HCT116 (cell line): ENCODE measurements around the gene IPO11. TPM values are rescaled to one million over a fixed set of nuclear protein-coding genes. Genes with fewer than 3 reads are reported as not detected.

ENCODE experiments used
- ATAC-seq: fragments of 200-7000 bp; cut with Tn5 transposase; 2 replicates; pipeline ENCODE4 v1.9.1; 2020; ENCODE audit warnings: mild to moderate bottlenecking, moderate library complexity
- BruUV-seq: library from RNA; stranded (reverse); fragments of 400-500 nt; replicated peaks from 2 replicates; lab custom pipeline; 2021; lab: Mats Ljungman, UMichigan
- CTCF ChIA-PET: fragments of 300-600 bp; sonication (Branson Sonifier 250); formaldehyde crosslinking; loops from one replicate; lab custom pipeline; 2021; ENCODE audit warnings: antibody characterized with exemption; lab: Charles Lee
- POLR2A ChIA-PET: fragments of 300-600, 350-600 bp; sonication (Branson Sonifier 250); formaldehyde crosslinking; loops from one replicate; lab custom pipeline; 2021; ENCODE audit warnings: antibody characterized with exemption; lab: Charles Lee
- RAD21 ChIA-PET, 2 experiments: fragments of 300-600 bp; sonication (Branson Sonifier 250); formaldehyde crosslinking; loops; one replicate each; lab custom pipeline; 2023; ENCODE audit warnings: low total read pairs in 2 of 2; ENCODE audit not compliant: uncharacterized antibody in 2 of 2, unreplicated experiment in 2 of 2, low non-redundant PET in 1 of 2; lab: Charles Lee
- DNase-seq: peaks from one replicate; pipeline ENCODE4 v3.0.0-alpha.2; 2010; ENCODE audit warnings: low read depth, low spot score
- H2AFZ ChIP-seq: fragments of 200-600 bp; shearing (Covaris generic), sonication (generic); 2 replicates; pipeline ENCODE4 v1.6.1; 2017; ENCODE audit warnings: low read depth, mixed run types, mixed read lengths, antibody characterized with exemption, low read length; ENCODE audit not compliant: poor library complexity, severe bottlenecking
- H3K27ac ChIP-seq: 2 replicates; pipeline ENCODE4 v1.5.1; 2012; ENCODE audit warnings: low read depth, low read length
- H3K27me3 ChIP-seq: fragments of 200-600 bp; sonication (generic); 2 replicates; pipeline ENCODE4 v1.6.1; 2016; ENCODE audit warnings: mixed run types, low read length, mixed read lengths; ENCODE audit not compliant: insufficient read depth
- H3K36me3 ChIP-seq, 2 experiments: fragments of 200-500 bp in 1 of 2; fragments of 200-600 bp in 1 of 2; sonication (Bioruptor generic) in 1 of 2; sonication (generic) in 1 of 2; 2 replicates each; pipeline versions ENCODE4 v1.5.1 to v1.6.1; 2014 to 2016; ENCODE audit warnings: low read length in 2 of 2, inconsistent platforms in 1 of 2, mixed read lengths in 1 of 2, mixed run types in 1 of 2; ENCODE audit not compliant: insufficient read depth in 2 of 2, control insufficient read depth in 1 of 2
- H3K4me1 ChIP-seq, 2 experiments: fragments of 200-600 bp in 1 of 2; sonication (generic) in 1 of 2; 2 replicates each; pipeline versions ENCODE4 v1.5.1 to v1.6.1; 2012 to 2017; ENCODE audit warnings: low read length in 2 of 2, inconsistent platforms in 1 of 2, mild to moderate bottlenecking in 1 of 2, mixed read lengths in 1 of 2, mixed run types in 1 of 2, moderate library complexity in 1 of 2; ENCODE audit not compliant: insufficient read depth in 2 of 2, control insufficient read depth in 1 of 2
- H3K4me2 ChIP-seq: fragments of 200-600 bp; sonication (generic); 2 replicates; pipeline ENCODE4 v1.6.1; 2017; ENCODE audit warnings: mixed run types, low read length, mixed read lengths
- H3K4me3 ChIP-seq, 2 experiments: fragments of 200-600 bp in 1 of 2; sonication (generic) in 1 of 2; replicated peaks in 1 of 2; 2 replicates each; pipeline ENCODE4 v1.5.1; 2011 to 2016; ENCODE audit warnings: low read length in 2 of 2, control low read depth in 1 of 2, low read depth in 1 of 2, mild to moderate bottlenecking in 1 of 2, mixed read lengths in 1 of 2, mixed run types in 1 of 2
- H3K79me2 ChIP-seq: fragments of 200-600 bp; sonication (generic); 2 replicates; pipeline ENCODE4 v1.6.1; 2017; ENCODE audit warnings: mild to moderate bottlenecking, mixed run types, low read length, moderate library complexity, mixed read lengths; ENCODE audit not compliant: insufficient read depth
- H3K9ac ChIP-seq: fragments of 200-600 bp; sonication (generic); 2 replicates; pipeline ENCODE4 v1.6.1; 2016; ENCODE audit warnings: low read length, mixed read lengths
- H3K9me2 ChIP-seq: fragments of 200-600 bp; sonication (generic), shearing (Covaris generic); 2 replicates; pipeline ENCODE4 v1.6.1; 2017; ENCODE audit warnings: mixed run types, mild to moderate bottlenecking, moderate library complexity; ENCODE audit not compliant: insufficient read depth
- H3K9me3 ChIP-seq, 2 experiments: fragments of 200-500 bp in 1 of 2; fragments of 200-600 bp in 1 of 2; sonication (Bioruptor generic) in 1 of 2; sonication (generic) in 1 of 2; 2 replicates each; pipeline ENCODE4 v1.6.1; 2014 to 2017; ENCODE audit warnings: low read length in 2 of 2, mixed read lengths in 2 of 2, inconsistent platforms in 1 of 2, low read depth in 1 of 2, mild to moderate bottlenecking in 1 of 2, mixed run types in 1 of 2, moderate library complexity in 1 of 2; ENCODE audit not compliant: control insufficient read depth in 1 of 2, insufficient read depth in 1 of 2
- H4K20me1 ChIP-seq: fragments of 200-600 bp; sonication (generic), shearing (Covaris generic); 2 replicates; pipeline ENCODE4 v1.6.1; 2017; ENCODE audit warnings: mixed run types, mild to moderate bottlenecking, moderate library complexity; ENCODE audit not compliant: insufficient read depth
- CBX3 ChIP-seq: IDR thresholded peaks from 2 replicates; pipeline ENCODE4 v1.6.1; 2012; ENCODE audit warnings: low read depth
- CEBPB ChIP-seq: IDR thresholded peaks from 2 replicates; pipeline ENCODE4 v1.6.1; 2012; ENCODE audit warnings: low read depth
- EGR1 ChIP-seq: IDR thresholded peaks from 2 replicates; pipeline ENCODE4 v1.6.1; 2012; ENCODE audit warnings: low read depth
- ELF1 ChIP-seq: IDR thresholded peaks from 2 replicates; pipeline ENCODE4 v1.6.1; 2012; ENCODE audit warnings: low read depth, borderline replicate concordance
- EZH2 ChIP-seq: fragments of 200-600 bp; sonication (generic); IDR thresholded peaks from 2 replicates; pipeline ENCODE4 v1.6.1; 2017; ENCODE audit warnings: antibody characterized with exemption, mixed run types
- EZH2phosphoT487 ChIP-seq: fragments of 200-600 bp; IDR thresholded peaks from 2 replicates; pipeline ENCODE4 v1.6.1; 2018; ENCODE audit warnings: antibody characterized with exemption, borderline replicate concordance
- FOSL1 ChIP-seq: IDR thresholded peaks from 2 replicates; pipeline ENCODE4 v1.6.1; 2012; ENCODE audit warnings: low read depth
- POLR2A ChIP-seq: IDR thresholded peaks from 2 replicates; pipeline ENCODE4 v1.7.0; 2011; ENCODE audit warnings: borderline replicate concordance; ENCODE audit not compliant: insufficient read depth, insufficient read length; ENCODE audit errors: extremely low read depth
- POLR2AphosphoS5 ChIP-seq: IDR thresholded peaks from 2 replicates; pipeline ENCODE4 v1.6.1; 2011; ENCODE audit warnings: mild to moderate bottlenecking, low read depth, low read length, moderate library complexity
- RAD21 ChIP-seq: IDR thresholded peaks from 2 replicates; pipeline ENCODE4 v1.6.1; 2012; ENCODE audit warnings: low read depth, mild to moderate bottlenecking
- SIN3A ChIP-seq: IDR thresholded peaks from 2 replicates; pipeline ENCODE4 v1.6.1; 2012; ENCODE audit warnings: low read depth
- SRF ChIP-seq: IDR thresholded peaks from 2 replicates; pipeline ENCODE4 v1.6.1; 2012; ENCODE audit warnings: low read depth
- ZFX ChIP-seq: fragments of 450-650 bp; IDR thresholded peaks from 2 replicates; pipeline ENCODE4 v1.6.1; 2017
- ZNF274 ChIP-seq: fragments of 200-500 bp; sonication (Bioruptor generic); IDR thresholded peaks from 2 replicates; pipeline ENCODE4 v1.6.1; 2014; ENCODE audit warnings: mild to moderate bottlenecking, low read depth, low read length, inconsistent platforms
- intact Hi-C: fragments of 100-400 bp; cut with micrococcal nuclease; formaldehyde crosslinking; loops from 2 replicates; pipeline ENCODE4 v1.10.0; 2022
- total RNA-seq: library from RNA; stranded (reverse); gene quantifications from one replicate; pipeline ENCODE4 v1.2.1, GENCODE V29; 2021; ENCODE audit not compliant: unreplicated experiment
- TF ChIP-seq, protein P1 (sequence below): IDR thresholded peaks from 2 replicates; pipeline ENCODE4 v1.6.1; 2012
- TF ChIP-seq, protein P2 (sequence below), 3 experiments: fragments of 200-600 bp in 1 of 3; sonication (generic) in 1 of 3; IDR thresholded peaks in 2 of 3; conservative IDR thresholded peaks in 1 of 3; 2 replicates each; pipeline ENCODE4 v1.5.1; 2012 to 2017; ENCODE audit warnings: low read depth in 2 of 3, low read length in 2 of 3, antibody characterized with exemption in 1 of 3, borderline replicate concordance in 1 of 3, control low read depth in 1 of 3, mild to moderate bottlenecking in 1 of 3, mixed read lengths in 1 of 3, mixed run types in 1 of 3, moderate library complexity in 1 of 3; ENCODE audit not compliant: insufficient read depth in 1 of 3
- TF ChIP-seq, protein P3 (sequence below): IDR thresholded peaks from 2 replicates; pipeline ENCODE4 v1.6.1; 2011; ENCODE audit warnings: mild to moderate bottlenecking, low read length, moderate library complexity; ENCODE audit not compliant: insufficient replicate concordance; ENCODE audit errors: extremely low read depth

Gene IPO11
- total RNA-seq, 1 experiment from 2014 or later, result 55.1 TPM

DNA sequence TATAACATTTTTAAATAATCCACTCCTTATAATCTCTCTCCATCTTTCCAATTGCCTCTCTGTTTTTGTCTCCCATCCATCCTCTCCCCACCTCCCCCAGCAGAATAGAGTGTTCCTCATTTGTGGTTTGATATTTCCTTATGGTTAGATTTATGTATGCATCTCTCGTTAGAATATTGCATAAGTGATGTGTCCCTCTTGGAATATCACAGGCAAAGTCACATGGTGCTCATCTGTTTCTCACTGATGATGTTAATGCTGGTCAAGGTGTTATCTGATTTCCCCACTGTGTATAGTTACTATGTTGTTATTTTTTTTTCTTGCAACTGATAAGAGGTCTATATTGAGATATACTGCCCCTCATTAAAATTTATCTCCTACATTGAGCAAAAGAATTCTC is 162.9 kb downstream of the IPO11 start:
- ChIA-PET CTCF (no interaction called here), RAD21 (no interaction called here), POLR2A (no interaction called here)
- no peaks in the 10 kb centered on the region for H3K4me1 ChIP-seq
- no peak for TF ChIP-seq ZFX
- no peak for TF ChIP-seq SRF
- no peak for TF ChIP-seq POLR2A
- TF ChIP-seq ZNF274, result no peak
- TF ChIP-seq ELF1, result no peak
- no peak for TF ChIP-seq CBX3
- TF ChIP-seq, protein P1, sequence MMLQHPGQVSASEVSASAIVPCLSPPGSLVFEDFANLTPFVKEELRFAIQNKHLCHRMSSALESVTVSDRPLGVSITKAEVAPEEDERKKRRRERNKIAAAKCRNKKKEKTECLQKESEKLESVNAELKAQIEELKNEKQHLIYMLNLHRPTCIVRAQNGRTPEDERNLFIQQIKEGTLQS, result no peak
- no peak for TF ChIP-seq EGR1
- no peak for TF ChIP-seq EZH2
- TF ChIP-seq POLR2AphosphoS5, result no peak
- no peak for TF ChIP-seq RAD21
- TF ChIP-seq, protein P2, sequence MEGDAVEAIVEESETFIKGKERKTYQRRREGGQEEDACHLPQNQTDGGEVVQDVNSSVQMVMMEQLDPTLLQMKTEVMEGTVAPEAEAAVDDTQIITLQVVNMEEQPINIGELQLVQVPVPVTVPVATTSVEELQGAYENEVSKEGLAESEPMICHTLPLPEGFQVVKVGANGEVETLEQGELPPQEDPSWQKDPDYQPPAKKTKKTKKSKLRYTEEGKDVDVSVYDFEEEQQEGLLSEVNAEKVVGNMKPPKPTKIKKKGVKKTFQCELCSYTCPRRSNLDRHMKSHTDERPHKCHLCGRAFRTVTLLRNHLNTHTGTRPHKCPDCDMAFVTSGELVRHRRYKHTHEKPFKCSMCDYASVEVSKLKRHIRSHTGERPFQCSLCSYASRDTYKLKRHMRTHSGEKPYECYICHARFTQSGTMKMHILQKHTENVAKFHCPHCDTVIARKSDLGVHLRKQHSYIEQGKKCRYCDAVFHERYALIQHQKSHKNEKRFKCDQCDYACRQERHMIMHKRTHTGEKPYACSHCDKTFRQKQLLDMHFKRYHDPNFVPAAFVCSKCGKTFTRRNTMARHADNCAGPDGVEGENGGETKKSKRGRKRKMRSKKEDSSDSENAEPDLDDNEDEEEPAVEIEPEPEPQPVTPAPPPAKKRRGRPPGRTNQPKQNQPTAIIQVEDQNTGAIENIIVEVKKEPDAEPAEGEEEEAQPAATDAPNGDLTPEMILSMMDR (IDR thresholded peaks at IDR 0.05 in 2 of 3, conservative IDR thresholded peaks at IDR 0.05 in 1 of 3; ENCODE audit: borderline replicate concordance in 1 of 3, insufficient read depth in 1 of 3, low read depth in 2 of 3, low read length in 2 of 3), result no peak
- TF ChIP-seq FOSL1, result no peak
- TF ChIP-seq CEBPB, result no peak
- TF ChIP-seq EZH2phosphoT487, result no peak
- no peak for TF ChIP-seq SIN3A
- TF ChIP-seq, protein P3, sequence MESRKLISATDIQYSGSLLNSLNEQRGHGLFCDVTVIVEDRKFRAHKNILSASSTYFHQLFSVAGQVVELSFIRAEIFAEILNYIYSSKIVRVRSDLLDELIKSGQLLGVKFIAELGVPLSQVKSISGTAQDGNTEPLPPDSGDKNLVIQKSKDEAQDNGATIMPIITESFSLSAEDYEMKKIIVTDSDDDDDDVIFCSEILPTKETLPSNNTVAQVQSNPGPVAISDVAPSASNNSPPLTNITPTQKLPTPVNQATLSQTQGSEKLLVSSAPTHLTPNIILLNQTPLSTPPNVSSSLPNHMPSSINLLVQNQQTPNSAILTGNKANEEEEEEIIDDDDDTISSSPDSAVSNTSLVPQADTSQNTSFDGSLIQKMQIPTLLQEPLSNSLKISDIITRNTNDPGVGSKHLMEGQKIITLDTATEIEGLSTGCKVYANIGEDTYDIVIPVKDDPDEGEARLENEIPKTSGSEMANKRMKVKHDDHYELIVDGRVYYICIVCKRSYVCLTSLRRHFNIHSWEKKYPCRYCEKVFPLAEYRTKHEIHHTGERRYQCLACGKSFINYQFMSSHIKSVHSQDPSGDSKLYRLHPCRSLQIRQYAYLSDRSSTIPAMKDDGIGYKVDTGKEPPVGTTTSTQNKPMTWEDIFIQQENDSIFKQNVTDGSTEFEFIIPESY, result no peak
- no peaks in the 10 kb centered on the region for H4K20me1 ChIP-seq
- H3K79me2 ChIP-seq, result 0 out of 2 replicates have a peak, but pooled peaks cover 4% of the 10 kb centered on the region
- no peak overlapping the region for H3K4me3 ChIP-seq
- ATAC-seq (no peak), DNase-seq (no peak)
- no peak overlapping the region for H2AFZ ChIP-seq
- no peaks in the 10 kb centered on the region for H3K9me2 ChIP-seq
- no peak overlapping the region for H3K4me2 ChIP-seq
- no peaks in the 10 kb centered on the region for H3K36me3 ChIP-seq
- no peak overlapping the region for H3K27ac ChIP-seq
- H3K9ac ChIP-seq, result no peak overlapping the region
- no peaks in the 10 kb centered on the region for H3K9me3 ChIP-seq
- H3K27me3 ChIP-seq, result no peaks in the 10 kb centered on the region
- intact Hi-C loops, result no loop called here
- no TSS peak for BruUV-seq
